Colonic mucosa (tissue), 4 donors: ENCODE results near the gene POP7. TPM values are rescaled to one million over a fixed set of nuclear protein-coding genes. Genes with fewer than 3 reads are reported as not detected.

Experiments used
- DNase-seq: peaks from one replicate; pipeline ENCODE4 v3.0.0-alpha.2; 2020
- H3K27ac ChIP-seq: fragments of 200-600 bp; one replicate; pipeline ENCODE4 v1.8.0; 2021
- H3K27me3 ChIP-seq: fragments of 200-600 bp; one replicate; pipeline ENCODE4 v1.8.0; 2021
- H3K36me3 ChIP-seq: fragments of 200-600 bp; one replicate; pipeline ENCODE4 v1.8.0; 2021
- H3K4me1 ChIP-seq: fragments of 200-600 bp; one replicate; pipeline ENCODE4 v1.8.0; 2021; ENCODE audit warnings: mild to moderate bottlenecking
- H3K4me3 ChIP-seq: fragments of 200-600 bp; one replicate; pipeline ENCODE4 v1.8.0; 2021
- H3K9ac ChIP-seq, 2 donors: one replicate each; pipeline ENCODE4 v1.7.0; 2013; ENCODE audit warnings: control low read depth in 2 of 2, low read depth in 2 of 2, low read length in 2 of 2
- H3K9me3 ChIP-seq: fragments of 200-600 bp; one replicate; pipeline ENCODE4 v1.8.0; 2021
- CTCF ChIP-seq: fragments of 200-600 bp; IDR thresholded peaks from one replicate; pipeline ENCODE4 v1.8.0; 2022; ENCODE audit warnings: antibody characterized with exemption, mild to moderate bottlenecking
- intact Hi-C: fragments of 100-400 bp; cut with DNase I; formaldehyde crosslinking; loops from one replicate; pipeline ENCODE4 v1.14.1; 2022
- total RNA-seq, 2 donors: library from RNA; stranded (reverse); fragmentation: NEBNext Ultra II Directional in 1 of 2; extraction: Animal tissue kit (Norgen Biotek cat#: 25700) in 1 of 2; gene quantifications; one replicate each; pipeline ENCODE4 v1.2.1, GENCODE V29; 2021
- donor health status: healthy.
- donor health status: DM: no; HTN: no; CAD: no.
- donor health status: DM: no; HTN: no; CAD: no.

POP7 gene
- total RNA-seq, 2 donors from 2014 or later = 28.8 to 43.4 TPM

GRCh38 chr7:100692578-100692961 is 13.4 kb upstream of the POP7 start:
- DNase-seq = no peak
- Histone ChIP-seq H3K27ac (no peak overlapping the region), H3K4me1 (peaks cover 19% of the 10 kb centered on the region), H3K4me3 (peak overlapping the region; percentile 87), H3K9ac (peak overlapping the region; percentile 66 to 78), H3K9me3 (no peaks in the 10 kb centered on the region), H3K36me3 (peaks cover 4% of the 10 kb centered on the region), H3K27me3 (no peaks in the 10 kb centered on the region)
- TF ChIP-seq CTCF = no peak
- intact Hi-C loops = loop anchor here (5.0 kb wide), 1 partner anchor 225 kb away; no protein-coding TSS in a partner anchor

- no peak for DNase-seq
Observed at GRCh38 chr7:100693312-100694097, 12.4 kb upstream of the POP7 start.

GRCh38 chr7:100694098-100694745 is 11.7 kb upstream of the POP7 start, which contains the start of gene GIGYF1:
GIGYF1 (minus strand) TSS chr7:100694250; CDS start chr7:100688238, 6,012 bp downstream.
- no peak for TF ChIP-seq CTCF
- no peaks in the 10 kb centered on the region for H3K36me3 ChIP-seq
- intact Hi-C loops = loop anchor here (5.0 kb wide), 1 partner anchor 227 kb away; no protein-coding TSS in a partner anchor
- H3K9me3 ChIP-seq = no peaks in the 10 kb centered on the region
- no peaks in the 10 kb centered on the region for H3K27me3 ChIP-seq
- peak; percentile 72 for DNase-seq
- H3K27ac ChIP-seq = peak within 1 kb of the TSS; percentile 62
- H3K4me1 ChIP-seq = peaks cover 19% of the 10 kb centered on the region
- H3K4me3 ChIP-seq = peak within 1 kb of the TSS; percentile 87
- H3K9ac ChIP-seq = peak within 1 kb of the TSS; percentile 78 to 91

More at GRCh38 chr7:100693312-100694097, 12.4 kb upstream of the POP7 start:
- Histone ChIP-seq H3K27ac (peak overlapping the region; percentile 62), H3K4me3 (peak overlapping the region; percentile 87), H3K4me1 (peaks cover 19% of the 10 kb centered on the region), H3K9ac (peak overlapping the region; percentile 78 to 91), H3K27me3 (no peaks in the 10 kb centered on the region), H3K36me3 (no peaks in the 10 kb centered on the region), H3K9me3 (no peaks in the 10 kb centered on the region)
- no peak for TF ChIP-seq CTCF
- intact Hi-C loops = loop anchor here (5.0 kb wide), 1 partner anchor 226 kb away; no protein-coding TSS in a partner anchor

GRCh38 chr7:100696123-100696521 is 9.8 kb upstream of the POP7 start:
- intact Hi-C loops = no loop called here
- no peak overlapping the region for H3K27ac ChIP-seq

More at GRCh38 chr7:100696123-100696521, 9.8 kb upstream of the POP7 start:
- Histone ChIP-seq H3K4me3 (no peak overlapping the region), H3K9me3 (no peaks in the 10 kb centered on the region), H3K27me3 (no peaks in the 10 kb centered on the region), H3K4me1 (peaks cover 19% of the 10 kb centered on the region), H3K9ac (no peak overlapping the region), H3K36me3 (no peaks in the 10 kb centered on the region)
- no peak for TF ChIP-seq CTCF
- DNase-seq = no peak
